ENCODE measurements around the gene FAM53A.

FAM53A gene

GRCh38 chr4:1668488-1668840 lies 15.6 kb downstream of the FAM53A start:
- H3K27ac ChIP-seq: no peak overlapping the region
- TF ChIP-seq CTCF (IDR thresholded peaks at IDR 0.05): no peak
- no peak for TF ChIP-seq ZFX (IDR thresholded peaks at IDR 0.05; ENCODE audit: borderline replicate concordance)

GRCh38 chr4:1667273-1667672 lies 16.8 kb downstream of the FAM53A start:
- TF ChIP-seq ZFX (IDR thresholded peaks at IDR 0.05; ENCODE audit: borderline replicate concordance): no peak
- TF ChIP-seq CTCF (IDR thresholded peaks at IDR 0.05): no peak
- no peak overlapping the region for H3K27ac ChIP-seq

- no peak overlapping the region for H3K27ac ChIP-seq
- TF ChIP-seq CTCF (IDR thresholded peaks at IDR 0.05) (no peak), ZFX (IDR thresholded peaks at IDR 0.05; ENCODE audit: borderline replicate concordance) (no peak)
Observed at GRCh38 chr4:1666391-1666790, 17.7 kb downstream of the FAM53A start.

- TF ChIP-seq ZFX (IDR thresholded peaks at IDR 0.05; ENCODE audit: borderline replicate concordance) (no peak), CTCF (IDR thresholded peaks at IDR 0.05) (no peak)
- H3K27ac ChIP-seq: no peak overlapping the region
Observed at GRCh38 chr4:1664141-1664540, 20.0 kb downstream of the FAM53A start.

- TF ChIP-seq CTCF (IDR thresholded peaks at IDR 0.05) (no peak), ZFX (IDR thresholded peaks at IDR 0.05; ENCODE audit: borderline replicate concordance) (no peak)
- no peak overlapping the region for H3K27ac ChIP-seq
Observed at GRCh38 chr4:1663549-1663948, 20.6 kb downstream of the FAM53A start.

GRCh38 chr4:1661695-1662094 lies 22.4 kb downstream of the FAM53A start:
- TF ChIP-seq CTCF (IDR thresholded peaks at IDR 0.05) (no peak), ZFX (IDR thresholded peaks at IDR 0.05; ENCODE audit: borderline replicate concordance) (no peak)
- no peak overlapping the region for H3K27ac ChIP-seq

- no peak overlapping the region for H3K27ac ChIP-seq
- no peak for TF ChIP-seq ZFX (IDR thresholded peaks at IDR 0.05; ENCODE audit: borderline replicate concordance)
Observed at GRCh38 chr4:1660948-1661677, 23.0 kb downstream of the FAM53A start.
